Bronchial epithelial cell (primary cell): ENCODE measurements around the gene SCTR. TPM values are rescaled to one million over a fixed set of nuclear protein-coding genes. Genes with fewer than 3 reads are reported as not detected.

Experiments used
- DNase-seq: peaks from one replicate; pipeline ENCODE4 v3.0.0-alpha.2; 2010; ENCODE audit warnings: low read depth
- FAIRE-seq: peaks from 2 replicates; lab custom pipeline; 2011; peaks lifted over from hg19 to GRCh38; lab: Jason Lieb, UNC
- H3K27me3 ChIP-seq: 2 replicates; pipeline ENCODE4 v1.5.1; 2011; ENCODE audit warnings: low read length; ENCODE audit not compliant: control insufficient read depth, insufficient read depth
- H3K36me3 ChIP-seq: 2 replicates; pipeline ENCODE4 v1.5.1; 2011; ENCODE audit warnings: low read length; ENCODE audit not compliant: control insufficient read depth, insufficient read depth
- H3K4me3 ChIP-seq: 2 replicates; pipeline ENCODE4 v1.5.1; 2011; ENCODE audit warnings: mild to moderate bottlenecking, low read depth, low read length, control low read depth
- total RNA-seq: library from RNA; depleted of rRNA; stranded (reverse); fragments of >200 nt; gene quantifications from 2 replicates; pipeline ENCODE4 v1.2.1, GENCODE V29; 2014
- TF ChIP-seq, protein P1 (sequence below): IDR thresholded peaks from 2 replicates; pipeline ENCODE4 v1.5.1; 2011; ENCODE audit warnings: mild to moderate bottlenecking, moderate library complexity, low read length, control low read depth, inconsistent platforms; ENCODE audit not compliant: insufficient read depth, severe bottlenecking

Gene SCTR
- total RNA-seq, 1 donor from 2014 or later = not detected

- H3K36me3 ChIP-seq = no peaks in the 10 kb centered on the region
- no peak overlapping the region for H3K4me3 ChIP-seq
- peaks cover 9% of the 10 kb centered on the region for H3K27me3 ChIP-seq
- DNase-seq = no peak
- no peak for FAIRE-seq
- TF ChIP-seq, protein P1, sequence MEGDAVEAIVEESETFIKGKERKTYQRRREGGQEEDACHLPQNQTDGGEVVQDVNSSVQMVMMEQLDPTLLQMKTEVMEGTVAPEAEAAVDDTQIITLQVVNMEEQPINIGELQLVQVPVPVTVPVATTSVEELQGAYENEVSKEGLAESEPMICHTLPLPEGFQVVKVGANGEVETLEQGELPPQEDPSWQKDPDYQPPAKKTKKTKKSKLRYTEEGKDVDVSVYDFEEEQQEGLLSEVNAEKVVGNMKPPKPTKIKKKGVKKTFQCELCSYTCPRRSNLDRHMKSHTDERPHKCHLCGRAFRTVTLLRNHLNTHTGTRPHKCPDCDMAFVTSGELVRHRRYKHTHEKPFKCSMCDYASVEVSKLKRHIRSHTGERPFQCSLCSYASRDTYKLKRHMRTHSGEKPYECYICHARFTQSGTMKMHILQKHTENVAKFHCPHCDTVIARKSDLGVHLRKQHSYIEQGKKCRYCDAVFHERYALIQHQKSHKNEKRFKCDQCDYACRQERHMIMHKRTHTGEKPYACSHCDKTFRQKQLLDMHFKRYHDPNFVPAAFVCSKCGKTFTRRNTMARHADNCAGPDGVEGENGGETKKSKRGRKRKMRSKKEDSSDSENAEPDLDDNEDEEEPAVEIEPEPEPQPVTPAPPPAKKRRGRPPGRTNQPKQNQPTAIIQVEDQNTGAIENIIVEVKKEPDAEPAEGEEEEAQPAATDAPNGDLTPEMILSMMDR = no peak
These were observed 104.3 kb downstream of the SCTR start for GRCh38 chr2:119419803-119420508.

DNA sequence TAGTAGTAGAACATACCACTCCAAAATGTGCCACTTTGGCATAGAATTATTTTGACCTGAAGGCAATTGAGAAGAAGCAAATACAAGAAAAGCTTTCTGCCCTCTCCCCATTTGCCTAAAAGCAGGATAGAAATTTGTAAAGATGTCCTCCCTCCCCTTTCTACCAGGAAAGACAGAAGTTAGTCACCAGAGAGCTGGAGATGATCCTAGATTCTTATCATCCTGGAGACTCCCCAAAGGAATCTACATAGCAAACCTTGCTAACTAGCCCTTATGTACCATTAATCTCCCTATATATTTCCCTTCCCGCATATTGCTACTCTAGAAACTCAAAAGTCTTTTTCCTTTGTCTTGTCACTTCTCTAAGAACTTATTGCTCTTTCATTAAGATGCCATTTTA is 105.2 kb downstream of the SCTR start:
- Histone ChIP-seq H3K27me3 (peaks cover 6% of the 10 kb centered on the region), H3K4me3 (no peak overlapping the region), H3K36me3 (no peaks in the 10 kb centered on the region)
- no peak for FAIRE-seq
- TF ChIP-seq, protein P1 = no peak
- DNase-seq = no peak

- TF ChIP-seq, protein P1 = no peak
- FAIRE-seq = no peak
These were observed 106.4 kb downstream of the SCTR start for GRCh38 chr2:119417908-119418307.

GRCh38 chr2:119416299-119416923 is 107.9 kb downstream of the SCTR start:
- TF ChIP-seq, protein P1 = no peak
- no peak for FAIRE-seq
- H3K36me3 ChIP-seq = no peaks in the 10 kb centered on the region
- H3K27me3 ChIP-seq = peaks cover 7% of the 10 kb centered on the region
- DNase-seq = no peak
- no peak overlapping the region for H3K4me3 ChIP-seq

More at GRCh38 chr2:119417908-119418307, 106.4 kb downstream of the SCTR start:
- no peak for DNase-seq
- Histone ChIP-seq H3K36me3 (no peaks in the 10 kb centered on the region), H3K4me3 (no peak overlapping the region), H3K27me3 (peaks cover 7% of the 10 kb centered on the region)

DNA sequence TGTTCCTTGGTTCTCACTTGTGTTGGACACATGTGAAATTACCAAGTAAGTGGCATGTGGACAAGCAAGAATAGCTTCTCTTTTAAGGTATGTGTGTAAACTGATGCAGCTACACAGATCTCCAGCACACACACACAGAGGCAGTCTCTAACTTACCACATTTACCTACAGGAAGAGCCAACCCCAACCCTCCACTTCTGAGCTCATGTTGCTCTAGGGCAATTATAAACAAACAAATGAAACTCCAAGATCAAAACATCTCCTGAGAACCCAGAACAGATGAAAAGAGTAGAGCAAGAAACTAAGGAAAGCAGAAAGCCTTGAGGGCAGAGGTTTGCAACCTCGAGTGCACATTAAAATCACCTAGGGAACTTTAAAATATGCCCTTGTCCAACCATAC is 108.7 kb downstream of the SCTR start:
- no peak for DNase-seq
- Histone ChIP-seq H3K4me3 (no peak overlapping the region), H3K27me3 (peaks cover 6% of the 10 kb centered on the region), H3K36me3 (no peaks in the 10 kb centered on the region)
- no peak for FAIRE-seq
- TF ChIP-seq, protein P1 = no peak
